IPS-NIHi7 (cell line): Measurements from ENCODE around the gene TSTD2.

Experiments
- DNase-seq: peaks from one replicate; pipeline ENCODE4 v3.0.0; 2012; ENCODE audit warnings: mixed read lengths; ENCODE audit errors: extremely low spot score

TSTD2 gene

DNA sequence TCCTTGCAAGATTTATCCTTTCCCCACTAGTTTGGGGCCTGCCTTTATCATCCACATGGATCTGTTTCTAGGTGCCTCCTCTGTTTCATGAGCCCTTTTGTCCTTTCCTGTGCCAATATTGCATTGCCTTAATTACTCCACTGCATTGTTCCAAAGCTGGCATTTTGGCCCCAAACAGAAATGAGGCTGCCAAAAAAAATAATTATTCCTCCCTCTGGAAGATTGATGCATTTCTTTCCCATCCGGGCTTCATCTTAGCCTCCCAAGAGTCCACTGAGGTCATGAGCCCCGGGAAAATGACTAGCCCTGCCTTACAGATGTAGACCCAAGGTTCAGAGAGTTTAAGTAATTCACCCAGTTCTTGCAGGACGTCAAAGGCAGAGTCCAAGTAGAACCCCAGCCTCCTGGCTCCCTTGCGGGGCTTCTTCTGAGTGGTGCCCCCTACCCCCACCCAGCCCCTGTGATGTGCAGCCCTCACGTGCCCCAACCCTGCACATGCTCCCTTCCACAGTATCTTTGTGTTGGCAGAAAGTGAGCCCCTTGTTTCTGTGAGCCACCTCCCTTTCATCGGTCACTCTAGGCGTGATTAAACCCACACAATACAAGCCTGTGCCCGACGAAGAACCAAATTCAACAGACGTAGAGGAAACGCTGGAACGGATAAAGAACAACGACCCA is 69.6 kb downstream of the TSTD2 start:
- DNase-seq: no peak

DNA sequence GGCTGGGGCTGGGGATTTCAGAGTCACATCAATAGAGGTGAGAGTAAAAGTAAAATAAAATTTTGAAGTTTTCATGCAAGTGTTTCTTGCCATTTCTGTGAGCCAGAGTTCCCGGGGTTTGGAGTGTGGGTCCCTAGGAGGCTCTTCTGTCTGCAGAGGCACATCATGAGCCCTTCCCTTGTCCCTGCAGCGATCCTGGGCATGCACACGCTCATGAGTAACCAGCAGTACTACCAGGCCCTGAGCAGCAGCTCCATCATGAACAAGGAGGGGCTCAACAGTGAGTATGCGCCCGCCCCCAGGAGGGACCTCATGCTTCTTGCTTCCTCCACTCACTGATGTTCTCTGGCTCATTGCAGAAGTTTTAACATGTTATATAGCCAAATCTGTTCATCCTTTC is 70.6 kb downstream of the TSTD2 start:
- DNase-seq: no peak

DNA sequence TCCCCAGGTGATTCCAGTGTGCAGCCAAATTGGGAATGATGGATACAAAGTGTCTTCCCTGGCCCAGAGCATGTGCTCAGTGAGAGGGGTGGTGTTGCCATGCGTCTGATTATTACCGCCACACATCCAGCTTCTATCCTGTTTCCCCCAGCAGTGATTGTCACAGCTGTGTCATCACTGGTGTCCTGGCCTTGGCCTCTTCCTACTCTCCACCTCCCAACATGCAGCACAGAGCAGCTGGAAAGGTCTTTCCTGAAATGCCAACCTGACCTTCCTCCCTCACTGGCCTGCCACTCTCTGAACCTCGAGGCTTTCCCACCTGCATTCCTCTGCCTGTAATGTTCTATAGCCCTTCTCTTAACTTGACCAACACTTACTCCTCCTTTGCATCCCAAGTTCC is 71.7 kb downstream of the TSTD2 start:
- no peak for DNase-seq

DNA sequence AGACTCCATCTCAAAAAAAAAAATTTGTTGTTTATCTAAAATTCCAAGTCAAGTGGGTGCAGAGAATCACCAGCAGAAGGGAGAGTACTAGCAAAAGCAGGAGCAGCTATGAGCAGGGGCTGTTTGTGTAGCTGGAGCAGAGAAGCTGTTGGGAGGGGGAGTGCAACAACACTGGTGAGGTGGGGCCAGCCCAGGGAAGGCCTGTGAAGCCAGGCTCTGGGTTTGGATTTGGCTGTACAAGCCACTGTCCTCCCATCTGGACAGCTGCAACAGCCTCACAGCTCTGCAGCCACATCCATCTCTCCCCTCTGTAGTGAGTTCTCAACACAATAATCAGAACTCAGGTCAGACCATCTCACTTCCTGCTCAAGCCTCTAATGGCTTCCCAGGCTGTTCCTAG is 72.3 kb downstream of the TSTD2 start:
- no peak for DNase-seq

DNA sequence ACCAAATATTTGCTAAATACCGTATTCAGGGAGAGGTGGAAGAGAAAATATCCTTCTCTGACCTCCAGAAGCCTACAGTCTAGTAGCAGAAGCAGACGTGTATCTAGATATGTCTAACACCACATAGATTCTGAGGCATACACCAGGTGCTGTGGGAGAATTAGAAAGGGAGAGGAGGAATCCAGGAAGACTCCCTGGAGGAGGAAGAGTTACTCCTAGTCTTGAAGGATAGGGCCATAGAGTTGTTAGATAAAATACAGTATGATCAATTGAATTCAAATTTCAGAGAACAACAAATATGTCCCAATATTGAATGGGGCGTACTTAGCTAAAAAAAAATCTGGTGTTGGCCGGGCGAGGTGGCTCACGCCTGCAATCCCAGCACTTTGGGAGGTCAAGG is 73.0 kb downstream of the TSTD2 start:
- no peak for DNase-seq

DNA sequence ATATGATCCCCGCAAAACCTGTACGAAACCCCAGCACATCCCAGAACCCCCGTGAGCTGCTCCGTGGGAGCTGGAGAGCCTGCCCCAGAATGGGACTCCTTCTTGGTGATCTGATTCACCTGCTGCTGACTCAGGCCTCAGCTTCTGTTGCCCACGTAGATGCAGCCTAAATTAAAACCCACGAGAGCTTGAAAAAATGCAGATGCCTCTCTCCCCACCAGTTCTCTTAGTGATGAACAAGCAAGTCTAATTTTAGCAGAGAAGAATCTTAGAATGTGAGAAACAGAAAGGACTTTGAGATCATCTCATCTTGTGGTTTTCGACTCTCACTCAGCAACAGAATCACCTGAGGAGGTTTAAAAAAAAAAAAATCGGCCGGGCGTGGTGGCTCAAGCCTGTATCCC is 74.1 kb downstream of the TSTD2 start:
- no peak for DNase-seq

DNA sequence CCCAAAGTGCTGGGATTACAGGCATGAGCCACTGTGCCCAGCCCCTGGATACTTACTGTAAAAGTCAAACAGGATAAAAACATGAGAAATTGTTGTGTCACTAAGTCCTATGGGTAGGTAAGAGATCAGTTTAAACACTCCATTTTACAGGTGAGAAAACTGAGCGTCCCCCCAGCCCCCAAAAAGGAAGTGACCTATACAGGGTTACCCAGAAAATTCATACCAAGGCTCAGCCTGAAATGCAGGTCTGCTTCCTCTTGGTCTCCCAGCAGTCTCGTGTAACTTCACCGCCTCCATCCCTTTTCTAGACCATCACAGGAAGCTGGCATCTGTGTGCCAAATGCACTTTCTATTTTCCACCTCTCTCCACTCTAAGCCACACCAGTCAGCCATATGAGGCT is 74.5 kb downstream of the TSTD2 start:
- DNase-seq: no peak

DNA sequence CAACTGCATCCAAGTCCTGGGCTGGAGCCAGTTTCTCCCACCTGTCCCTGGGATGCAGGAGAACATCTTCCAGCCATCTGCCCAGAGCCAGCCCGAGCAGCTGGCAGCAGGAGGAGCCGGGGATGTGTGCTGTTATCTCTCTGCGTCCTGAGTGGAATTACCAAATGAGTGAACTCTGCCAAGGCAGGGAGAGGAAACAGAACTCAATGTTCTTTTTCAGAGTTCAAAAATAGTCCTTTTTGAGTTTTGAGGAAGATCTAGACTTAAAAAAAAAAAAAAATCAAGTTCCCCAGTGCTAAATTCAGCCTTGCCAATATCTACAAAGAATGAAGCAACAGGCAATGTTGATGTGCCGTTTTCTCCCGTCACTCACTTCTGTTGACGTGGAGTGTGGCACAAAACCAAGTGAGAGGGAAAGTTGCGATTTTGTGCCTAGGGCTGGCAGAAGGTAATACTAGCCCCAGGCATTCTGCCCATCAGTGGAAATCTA is 75.5 kb downstream of the TSTD2 start:
- DNase-seq: no peak

DNA sequence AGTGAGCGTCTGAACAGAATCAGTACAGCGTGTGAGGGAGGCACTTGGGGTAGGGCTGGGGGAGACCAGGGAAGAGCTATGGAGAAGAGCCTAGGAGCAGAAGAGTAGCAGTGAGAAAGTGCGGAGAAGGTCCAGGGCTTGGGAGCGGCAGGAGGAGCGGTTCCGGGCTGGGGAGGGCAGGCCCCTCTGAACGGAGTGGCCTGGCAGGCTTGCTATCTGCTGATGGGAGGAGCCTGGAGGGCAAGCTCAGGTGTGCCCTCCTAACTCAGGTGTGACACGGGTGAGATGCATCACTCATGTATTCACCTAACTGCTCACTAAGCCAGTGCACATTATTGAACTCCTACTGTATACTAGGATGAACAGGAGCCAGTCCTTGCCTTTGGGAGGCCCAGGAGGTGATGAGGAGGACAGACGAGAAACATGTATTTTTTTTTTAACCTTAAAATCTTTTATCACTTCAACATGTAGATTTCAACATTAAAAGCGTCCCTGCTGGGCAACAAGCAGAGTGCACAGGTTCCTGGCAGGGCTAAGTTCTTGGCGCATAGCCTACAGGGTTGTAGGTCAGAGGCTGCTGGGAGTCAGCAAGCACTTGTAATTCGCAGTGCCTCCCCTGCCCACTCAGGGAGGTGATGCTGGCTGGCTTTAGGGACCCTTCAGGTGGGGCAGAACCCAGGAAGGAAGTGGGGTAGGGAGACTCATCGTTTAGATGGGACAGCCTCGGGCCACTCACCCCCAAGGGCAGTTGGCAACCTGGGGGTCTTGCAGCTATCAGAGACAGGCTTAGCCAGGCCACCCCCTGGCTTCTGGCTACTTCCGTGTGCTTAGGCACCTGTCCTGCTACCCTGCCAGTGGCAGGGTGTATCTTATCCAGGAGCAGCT is 76.2 kb downstream of the TSTD2 start:
- DNase-seq: no peak

DNA sequence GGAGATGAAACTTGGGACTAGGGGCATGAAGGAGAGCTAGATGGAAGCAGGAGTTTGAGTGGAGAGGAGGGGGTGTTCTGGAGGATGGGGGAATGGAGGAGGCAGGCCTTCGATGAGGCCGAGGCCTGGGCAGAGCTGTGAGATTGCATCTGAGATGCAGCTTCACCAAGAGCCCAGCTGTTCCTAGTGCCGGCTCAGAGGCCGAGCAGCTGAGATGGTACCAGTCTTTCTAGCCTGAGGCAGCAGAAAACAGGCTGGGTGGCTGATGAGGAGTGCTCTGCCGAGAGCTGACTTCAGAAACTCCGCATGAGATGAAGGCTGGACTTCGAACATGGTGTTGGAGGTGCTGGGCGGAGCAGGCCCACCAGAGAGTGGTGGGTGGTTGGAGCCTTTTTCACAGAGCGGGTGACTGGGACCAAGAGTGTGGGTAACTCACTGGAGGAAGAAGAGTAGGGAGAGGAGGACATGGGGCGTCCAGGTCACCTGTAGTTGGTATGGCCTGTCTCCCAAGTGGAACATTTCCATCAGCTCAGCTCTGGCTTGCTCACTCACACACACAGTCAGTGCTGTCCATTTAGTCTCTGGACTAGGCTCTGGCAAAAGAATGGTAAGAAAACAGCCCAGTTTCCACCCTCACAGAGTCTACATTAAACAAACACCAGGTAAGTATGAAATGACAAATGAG is 77.0 kb downstream of the TSTD2 start:
- DNase-seq: no peak

DNA sequence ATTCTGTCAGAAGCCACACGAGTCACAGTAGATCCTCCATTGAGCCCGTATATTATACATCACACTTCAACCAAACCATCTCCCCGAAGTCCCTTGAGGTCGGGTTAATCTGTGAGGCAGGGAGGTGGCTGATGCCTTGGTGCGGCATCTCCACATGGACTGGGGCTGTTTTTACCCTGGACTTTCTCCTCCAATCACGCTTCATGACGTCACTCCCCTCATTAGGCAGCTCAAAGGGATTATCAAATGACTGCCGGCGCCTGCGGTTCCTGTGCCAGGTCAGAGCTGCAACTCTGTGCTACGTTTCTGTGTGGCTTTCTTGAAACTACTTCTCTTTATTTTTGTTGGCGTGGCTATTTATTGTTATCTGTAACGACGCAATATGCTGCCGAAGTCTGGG is 78.0 kb downstream of the TSTD2 start:
- no peak for DNase-seq

DNA sequence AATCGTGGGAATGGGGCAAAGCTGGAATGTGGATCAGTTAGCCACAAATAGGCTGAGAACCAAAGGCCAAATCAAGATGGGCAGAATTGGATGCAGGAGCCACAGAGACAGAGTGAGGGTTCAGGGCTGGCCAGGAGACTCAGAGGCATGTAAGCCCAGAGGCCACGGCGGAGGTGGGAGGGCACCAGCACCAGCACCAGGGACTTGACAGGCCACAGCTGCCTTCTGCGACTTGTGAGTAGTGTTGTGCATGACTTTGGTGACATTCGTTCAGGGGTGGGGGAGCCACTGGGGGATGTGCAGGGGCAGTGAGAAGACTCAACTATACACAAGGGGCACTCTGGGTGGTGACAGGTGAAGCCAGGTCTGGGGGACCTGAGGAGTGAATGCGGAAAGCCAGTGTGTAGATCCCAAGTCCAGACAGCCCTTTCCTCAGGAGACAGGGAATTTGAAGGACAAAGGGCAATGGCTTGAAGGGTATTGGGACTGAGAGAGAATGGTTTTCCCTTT is 78.5 kb downstream of the TSTD2 start:
- no peak for DNase-seq

DNA sequence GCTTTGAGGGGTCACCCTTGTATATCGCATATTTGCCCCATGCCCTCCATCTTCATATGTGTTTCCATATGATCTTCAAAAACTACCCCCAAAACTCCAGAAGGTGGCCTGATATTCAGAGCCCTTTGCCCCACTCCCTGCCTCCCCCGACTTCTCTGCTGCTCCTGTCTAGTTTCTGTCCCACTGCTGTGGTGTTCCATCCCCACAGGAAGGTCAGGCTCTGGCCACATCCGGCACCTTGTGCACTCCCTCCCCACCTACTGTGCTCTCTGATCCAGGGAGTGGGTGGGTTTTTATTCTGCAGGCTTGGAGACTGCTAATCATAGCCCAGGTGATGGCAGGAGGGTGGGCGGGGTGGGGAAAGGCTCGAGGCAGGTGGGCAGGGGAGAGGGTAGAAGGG is 79.3 kb downstream of the TSTD2 start:
- no peak for DNase-seq

DNA sequence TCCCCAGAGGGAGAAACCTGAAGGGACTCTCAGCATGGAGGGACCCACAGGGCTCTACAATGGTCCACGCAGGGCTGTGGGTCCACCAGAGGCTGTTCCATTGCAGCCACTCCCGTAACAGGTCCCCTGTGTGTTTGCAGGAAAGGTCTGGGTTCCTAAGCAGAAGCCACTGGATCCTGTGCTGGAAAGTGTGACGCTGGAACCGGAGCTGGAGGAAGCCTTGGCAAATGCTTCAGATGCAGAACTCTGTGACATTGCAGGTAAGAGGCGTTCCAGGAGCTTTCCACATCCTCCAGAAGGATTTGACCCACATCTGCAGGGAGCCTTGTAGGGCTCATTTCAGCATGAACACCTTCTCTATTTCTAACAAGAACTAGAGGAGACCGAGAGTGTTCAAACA is 80.0 kb downstream of the TSTD2 start:
- DNase-seq: no peak

DNA sequence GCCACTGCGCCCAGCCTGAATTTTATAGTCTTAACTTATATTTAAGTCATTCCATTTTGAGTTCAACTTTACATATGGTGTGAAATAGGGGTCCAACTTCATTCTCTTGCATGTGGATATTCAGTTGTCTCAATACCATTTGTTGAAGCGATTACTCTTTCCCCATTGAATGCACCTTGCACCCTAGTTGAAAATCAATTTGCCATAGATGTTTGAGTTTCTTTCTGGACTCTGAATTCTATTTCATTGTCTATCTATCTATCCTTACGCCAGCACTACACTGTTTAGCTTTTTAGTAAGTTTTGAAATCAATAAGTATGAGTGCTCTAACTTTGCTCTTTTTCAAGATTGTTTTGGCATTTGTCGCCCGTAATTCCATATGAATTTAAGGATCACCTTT is 81.9 kb downstream of the TSTD2 start:
- DNase-seq: no peak

DNA sequence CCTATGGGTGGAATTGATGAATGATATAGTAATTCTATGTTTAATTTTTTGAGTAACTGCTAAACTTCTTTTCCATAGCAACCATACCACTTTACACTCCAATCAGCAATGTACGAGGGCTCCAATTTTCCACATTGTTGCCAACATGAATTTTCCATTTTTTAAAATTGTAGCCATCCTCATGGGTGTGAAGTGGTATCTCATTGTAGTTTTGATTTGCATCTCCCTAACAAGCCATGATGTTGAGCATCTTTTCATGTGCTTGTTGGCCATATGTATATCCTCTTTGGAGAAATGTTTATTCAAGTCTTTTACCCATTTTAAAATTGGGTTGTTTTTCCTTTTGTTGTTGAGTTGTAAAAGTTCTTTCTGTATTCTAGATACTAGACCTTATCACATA is 82.8 kb downstream of the TSTD2 start:
- DNase-seq: no peak
